ENCODE results near the gene ACHE.

DNA sequence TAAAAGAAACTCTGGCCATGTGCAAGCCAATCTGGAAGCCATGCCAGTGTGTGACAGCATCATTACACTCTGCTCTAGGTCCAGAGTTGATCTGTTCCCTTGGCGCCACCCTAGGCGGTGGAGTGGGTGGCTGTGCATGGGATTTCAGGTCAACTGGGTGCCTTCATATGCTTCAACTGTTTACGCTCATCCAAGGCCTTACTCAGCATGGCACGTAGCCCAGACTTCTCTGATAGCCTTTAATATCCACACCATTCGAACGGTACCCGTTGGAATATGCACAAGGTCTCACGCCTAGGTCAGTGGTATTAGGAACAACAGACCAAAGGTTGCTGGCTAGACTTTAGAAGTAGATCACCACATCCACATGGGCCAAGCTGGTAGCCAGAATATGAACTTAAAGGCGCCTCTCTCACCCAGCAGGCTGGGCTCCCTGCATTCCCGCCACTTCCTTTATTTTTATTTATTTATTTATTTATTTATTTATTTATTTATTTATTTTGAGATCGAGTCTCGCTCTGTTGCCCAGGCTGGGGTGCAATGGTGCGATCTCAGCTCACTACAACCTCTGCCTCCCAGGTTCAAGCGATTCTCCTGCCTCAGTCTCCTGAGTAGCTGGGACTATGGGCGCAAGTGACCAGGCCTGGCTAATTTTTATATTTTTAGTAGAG, 18.7 kb upstream of the ACHE start:
- TF ChIP-seq, protein P1, sequence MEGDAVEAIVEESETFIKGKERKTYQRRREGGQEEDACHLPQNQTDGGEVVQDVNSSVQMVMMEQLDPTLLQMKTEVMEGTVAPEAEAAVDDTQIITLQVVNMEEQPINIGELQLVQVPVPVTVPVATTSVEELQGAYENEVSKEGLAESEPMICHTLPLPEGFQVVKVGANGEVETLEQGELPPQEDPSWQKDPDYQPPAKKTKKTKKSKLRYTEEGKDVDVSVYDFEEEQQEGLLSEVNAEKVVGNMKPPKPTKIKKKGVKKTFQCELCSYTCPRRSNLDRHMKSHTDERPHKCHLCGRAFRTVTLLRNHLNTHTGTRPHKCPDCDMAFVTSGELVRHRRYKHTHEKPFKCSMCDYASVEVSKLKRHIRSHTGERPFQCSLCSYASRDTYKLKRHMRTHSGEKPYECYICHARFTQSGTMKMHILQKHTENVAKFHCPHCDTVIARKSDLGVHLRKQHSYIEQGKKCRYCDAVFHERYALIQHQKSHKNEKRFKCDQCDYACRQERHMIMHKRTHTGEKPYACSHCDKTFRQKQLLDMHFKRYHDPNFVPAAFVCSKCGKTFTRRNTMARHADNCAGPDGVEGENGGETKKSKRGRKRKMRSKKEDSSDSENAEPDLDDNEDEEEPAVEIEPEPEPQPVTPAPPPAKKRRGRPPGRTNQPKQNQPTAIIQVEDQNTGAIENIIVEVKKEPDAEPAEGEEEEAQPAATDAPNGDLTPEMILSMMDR (IDR thresholded peaks at IDR 0.05) = no peak
- TF ChIP-seq POLR2AphosphoS5 (IDR thresholded peaks at IDR 0.05) = peak in 1 of 3 donors; percentile 72
- no peak for TF ChIP-seq POLR2A (IDR thresholded peaks at IDR 0.05)
